Vagina (tissue), 2 donors: ENCODE data around the gene CCDC87. TPM values are rescaled to one million over a fixed set of nuclear protein-coding genes. Genes with fewer than 3 reads are reported as not detected.
"Not testable (repeated sequence)": the region's sequence is repeated elsewhere in the genome, so short reads cannot be mapped to it uniquely, and the experiment has no call there.

Experiments
- DNase-seq, 2 donors: peaks; one replicate each; pipeline ENCODE4 v3.0.0-alpha.2; 2017; ENCODE audit errors: extremely low spot score in 2 of 2
- H3K27ac ChIP-seq: fragments of 200-600 bp; sonication (generic); one replicate; pipeline ENCODE4 v1.5.1; 2019
- H3K27me3 ChIP-seq: fragments of 200-600 bp; sonication (generic); one replicate; pipeline ENCODE4 v1.5.1; 2019
- H3K36me3 ChIP-seq, 2 donors: fragments of 200-600 bp; sonication (generic); one replicate each; pipeline ENCODE4 v1.5.1; 2017 to 2019
- H3K4me1 ChIP-seq: fragments of 200-600 bp; sonication (generic); one replicate; pipeline ENCODE4 v1.5.1; 2019
- H3K4me3 ChIP-seq, 2 donors: fragments of 200-600 bp; sonication (generic); 1 replicate in 1 of 2; 2 replicates in 1 of 2; pipeline ENCODE4 v1.5.1; 2016 to 2019
- H3K9me3 ChIP-seq: fragments of 200-600 bp; sonication (generic); one replicate; pipeline ENCODE4 v1.5.1; 2019
- POLR2A ChIP-seq, 2 donors: fragments of 450-650 bp; IDR thresholded peaks; one replicate each; pipeline ENCODE4 v1.6.1; 2017; ENCODE audit warnings: antibody characterized with exemption in 2 of 2, mild to moderate bottlenecking in 2 of 2, moderate library complexity in 2 of 2
- POLR2AphosphoS5 ChIP-seq, 2 donors: sonication (generic); formaldehyde crosslinking; IDR thresholded peaks; one replicate each; pipeline ENCODE4 v1.9.0; 2017; ENCODE audit warnings: antibody characterized with exemption in 2 of 2, mild to moderate bottlenecking in 2 of 2, low read depth in 1 of 2; ENCODE audit not compliant: insufficient read depth in 1 of 2
- intact Hi-C: fragments of 100-400 bp; cut with DNase I; formaldehyde crosslinking; loops from one replicate; pipeline ENCODE4 v1.15.1; 2023
- total RNA-seq: library from RNA; depleted of rRNA; stranded (reverse); fragments of >200 nt; gene quantifications from one replicate; pipeline ENCODE4 v1.2.3, GENCODE V29; 2016
- TF ChIP-seq, protein P1 (sequence below), 3 experiments: fragments of 450-650 bp in 2 of 3; fragments of 200-600 bp in 1 of 3; sonication (generic) in 1 of 3; IDR thresholded peaks; one replicate each; pipeline ENCODE4 v1.5.1; 2017 to 2019; ENCODE audit warnings: antibody characterized with exemption in 3 of 3, mild to moderate bottlenecking in 2 of 3, moderate library complexity in 2 of 3

The CCDC87 gene, protein sequence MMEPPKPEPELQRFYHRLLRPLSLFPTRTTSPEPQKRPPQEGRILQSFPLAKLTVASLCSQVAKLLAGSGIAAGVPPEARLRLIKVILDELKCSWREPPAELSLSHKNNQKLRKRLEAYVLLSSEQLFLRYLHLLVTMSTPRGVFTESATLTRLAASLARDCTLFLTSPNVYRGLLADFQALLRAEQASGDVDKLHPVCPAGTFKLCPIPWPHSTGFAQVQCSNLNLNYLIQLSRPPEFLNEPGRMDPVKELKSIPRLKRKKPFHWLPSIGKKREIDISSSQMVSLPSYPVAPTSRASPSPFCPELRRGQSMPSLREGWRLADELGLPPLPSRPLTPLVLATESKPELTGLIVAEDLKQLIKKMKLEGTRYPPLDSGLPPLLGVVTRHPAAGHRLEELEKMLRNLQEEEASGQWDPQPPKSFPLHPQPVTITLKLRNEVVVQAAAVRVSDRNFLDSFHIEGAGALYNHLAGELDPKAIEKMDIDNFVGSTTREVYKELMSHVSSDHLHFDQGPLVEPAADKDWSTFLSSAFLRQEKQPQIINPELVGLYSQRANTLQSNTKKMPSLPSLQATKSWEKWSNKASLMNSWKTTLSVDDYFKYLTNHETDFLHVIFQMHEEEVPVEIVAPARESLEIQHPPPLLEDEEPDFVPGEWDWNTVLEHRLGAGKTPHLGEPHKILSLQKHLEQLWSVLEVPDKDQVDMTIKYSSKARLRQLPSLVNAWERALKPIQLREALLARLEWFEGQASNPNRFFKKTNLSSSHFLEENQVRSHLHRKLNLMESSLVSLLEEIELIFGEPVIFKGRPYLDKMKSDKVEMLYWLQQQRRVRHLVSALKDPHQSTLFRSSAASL
- total RNA-seq = 0.74 TPM

DNA sequence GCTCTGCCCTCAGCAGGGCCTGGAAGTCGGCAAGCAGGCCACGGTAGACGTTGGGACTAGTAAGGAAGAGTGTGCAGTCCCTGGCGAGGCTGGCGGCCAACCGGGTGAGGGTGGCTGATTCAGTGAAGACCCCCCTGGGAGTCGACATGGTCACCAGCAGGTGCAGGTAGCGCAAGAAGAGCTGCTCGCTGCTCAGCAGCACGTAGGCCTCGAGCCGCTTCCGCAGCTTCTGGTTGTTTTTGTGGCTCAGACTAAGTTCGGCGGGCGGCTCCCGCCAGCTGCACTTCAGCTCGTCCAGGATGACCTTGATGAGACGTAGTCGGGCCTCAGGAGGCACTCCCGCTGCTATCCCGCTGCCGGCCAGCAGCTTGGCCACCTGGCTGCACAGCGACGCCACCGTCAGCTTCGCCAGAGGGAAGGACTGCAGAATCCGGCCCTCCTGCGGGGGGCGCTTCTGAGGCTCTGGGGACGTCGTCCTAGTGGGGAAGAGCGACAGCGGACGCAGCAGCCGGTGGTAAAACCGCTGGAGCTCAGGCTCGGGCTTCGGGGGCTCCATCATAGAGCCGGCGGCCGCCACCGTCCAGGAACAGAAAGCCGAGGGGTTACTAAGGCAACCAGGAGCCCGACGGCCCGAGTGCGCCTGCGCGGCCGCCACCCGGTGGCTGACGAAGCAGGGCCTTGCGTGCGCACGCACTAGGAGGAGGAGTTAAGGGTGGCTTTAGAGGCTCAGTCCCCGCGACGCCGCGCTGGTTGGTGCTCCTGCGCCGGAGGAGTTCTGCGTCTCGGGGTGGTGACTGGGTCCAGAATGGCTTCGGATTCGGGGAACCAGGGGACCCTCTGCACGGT is at the start of gene CCDC87, which contains the start of gene CCS:
TSS of gene CCDC87 (minus strand) at position 607 of the 846 bp plus-strand sequence. CDS start at position 559, 48 bp downstream.
TSS of gene CCS (plus strand) at position 729 of the 846 bp plus-strand sequence. CDS start at position 806, 77 bp downstream.
- TF ChIP-seq POLR2AphosphoS5 (IDR thresholded peaks at IDR 0.05; ENCODE audit: insufficient read depth in 1 of 2, low read depth in 1 of 2) (peak; percentile 98 to 99), POLR2A (IDR thresholded peaks at IDR 0.05) (peak in 1 of 2 donors; percentile 93)
- TF ChIP-seq, protein P1, sequence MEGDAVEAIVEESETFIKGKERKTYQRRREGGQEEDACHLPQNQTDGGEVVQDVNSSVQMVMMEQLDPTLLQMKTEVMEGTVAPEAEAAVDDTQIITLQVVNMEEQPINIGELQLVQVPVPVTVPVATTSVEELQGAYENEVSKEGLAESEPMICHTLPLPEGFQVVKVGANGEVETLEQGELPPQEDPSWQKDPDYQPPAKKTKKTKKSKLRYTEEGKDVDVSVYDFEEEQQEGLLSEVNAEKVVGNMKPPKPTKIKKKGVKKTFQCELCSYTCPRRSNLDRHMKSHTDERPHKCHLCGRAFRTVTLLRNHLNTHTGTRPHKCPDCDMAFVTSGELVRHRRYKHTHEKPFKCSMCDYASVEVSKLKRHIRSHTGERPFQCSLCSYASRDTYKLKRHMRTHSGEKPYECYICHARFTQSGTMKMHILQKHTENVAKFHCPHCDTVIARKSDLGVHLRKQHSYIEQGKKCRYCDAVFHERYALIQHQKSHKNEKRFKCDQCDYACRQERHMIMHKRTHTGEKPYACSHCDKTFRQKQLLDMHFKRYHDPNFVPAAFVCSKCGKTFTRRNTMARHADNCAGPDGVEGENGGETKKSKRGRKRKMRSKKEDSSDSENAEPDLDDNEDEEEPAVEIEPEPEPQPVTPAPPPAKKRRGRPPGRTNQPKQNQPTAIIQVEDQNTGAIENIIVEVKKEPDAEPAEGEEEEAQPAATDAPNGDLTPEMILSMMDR (IDR thresholded peaks at IDR 0.05) = peak; percentile 30 to 62 (median 58)
- intact Hi-C loops = no loop called here
- Histone ChIP-seq H3K27me3 (no peaks in the 10 kb centered on the region), H3K36me3 (no peaks in the 10 kb centered on the region), H3K9me3 (no peaks in the 10 kb centered on the region), H3K27ac (peak within 1 kb of the TSS; percentile 68), H3K4me3 (peak within 1 kb of the TSS; percentile 52 to 86), H3K4me1 (peaks cover 32% of the 10 kb centered on the region)
- DNase-seq = peak in 1 of 2 donors; percentile 92

DNA sequence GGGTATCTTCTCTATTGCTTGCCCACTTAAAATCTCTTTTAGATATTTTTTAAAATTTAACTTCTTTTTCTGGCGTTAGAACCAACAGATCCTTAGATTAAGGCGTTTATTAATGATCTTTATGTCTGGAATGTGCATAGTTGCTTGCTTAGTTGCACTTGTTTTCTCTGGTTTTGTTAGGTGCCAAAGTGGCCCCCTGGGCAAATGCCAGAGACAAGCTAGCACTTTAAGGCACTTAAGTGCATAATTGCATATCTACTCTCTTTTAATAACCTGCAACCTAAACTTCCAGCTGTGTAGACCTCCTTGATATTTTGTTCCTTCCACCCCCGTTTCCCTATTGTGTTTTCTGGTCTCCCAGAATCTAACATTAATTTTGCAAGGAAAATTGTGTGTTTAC is 49.0 kb upstream of the CCDC87 start:
- Histone ChIP-seq H3K27me3 (no peaks in the 10 kb centered on the region), H3K36me3 (peaks cover 0 to 62% of the 10 kb centered on the region in 2 donors), H3K27ac (peak overlapping the region; percentile 17), H3K4me1 (peaks cover 89% of the 10 kb centered on the region), H3K9me3 (no peaks in the 10 kb centered on the region), H3K4me3 (peak overlapping the region; percentile 14 to 77)
- TF ChIP-seq POLR2AphosphoS5 (IDR thresholded peaks at IDR 0.05; ENCODE audit: insufficient read depth in 1 of 2, low read depth in 1 of 2) (no peak), POLR2A (IDR thresholded peaks at IDR 0.05) (no peak)
- TF ChIP-seq, protein P1 (IDR thresholded peaks at IDR 0.05) = no peak
- DNase-seq = no peak
- intact Hi-C loops = no loop called here

DNA sequence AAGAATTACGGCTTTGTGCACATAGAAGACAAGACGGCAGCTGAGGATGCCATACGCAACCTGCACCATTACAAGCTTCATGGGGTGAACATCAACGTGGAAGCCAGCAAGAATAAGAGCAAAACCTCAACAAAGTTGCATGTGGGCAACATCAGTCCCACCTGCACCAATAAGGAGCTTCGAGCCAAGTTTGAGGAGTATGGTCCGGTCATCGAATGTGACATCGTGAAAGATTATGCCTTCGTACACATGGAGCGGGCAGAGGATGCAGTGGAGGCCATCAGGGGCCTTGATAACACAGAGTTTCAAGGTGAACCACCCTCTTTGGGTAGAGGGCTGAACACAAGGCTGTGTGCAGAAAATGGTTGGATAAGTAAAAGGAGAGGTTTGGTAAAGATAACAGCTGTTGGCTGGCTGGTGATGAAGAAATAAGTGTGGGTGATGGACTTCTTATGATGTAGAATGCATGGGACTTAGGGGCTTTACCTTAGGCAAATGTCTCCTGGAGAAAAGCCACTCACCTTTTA is 47.0 kb upstream of the CCDC87 start:
- H3K27me3 ChIP-seq, intact Hi-C loops, DNase-seq, H3K9me3 ChIP-seq, H3K27ac ChIP-seq: not testable (repeated sequence)
- H3K36me3 ChIP-seq = peaks cover 0 to 42% of the 10 kb centered on the region in 2 donors
- H3K4me3 ChIP-seq = peak overlapping the region; percentile 77 to 97
- peaks cover 80% of the 10 kb centered on the region for H3K4me1 ChIP-seq

DNA sequence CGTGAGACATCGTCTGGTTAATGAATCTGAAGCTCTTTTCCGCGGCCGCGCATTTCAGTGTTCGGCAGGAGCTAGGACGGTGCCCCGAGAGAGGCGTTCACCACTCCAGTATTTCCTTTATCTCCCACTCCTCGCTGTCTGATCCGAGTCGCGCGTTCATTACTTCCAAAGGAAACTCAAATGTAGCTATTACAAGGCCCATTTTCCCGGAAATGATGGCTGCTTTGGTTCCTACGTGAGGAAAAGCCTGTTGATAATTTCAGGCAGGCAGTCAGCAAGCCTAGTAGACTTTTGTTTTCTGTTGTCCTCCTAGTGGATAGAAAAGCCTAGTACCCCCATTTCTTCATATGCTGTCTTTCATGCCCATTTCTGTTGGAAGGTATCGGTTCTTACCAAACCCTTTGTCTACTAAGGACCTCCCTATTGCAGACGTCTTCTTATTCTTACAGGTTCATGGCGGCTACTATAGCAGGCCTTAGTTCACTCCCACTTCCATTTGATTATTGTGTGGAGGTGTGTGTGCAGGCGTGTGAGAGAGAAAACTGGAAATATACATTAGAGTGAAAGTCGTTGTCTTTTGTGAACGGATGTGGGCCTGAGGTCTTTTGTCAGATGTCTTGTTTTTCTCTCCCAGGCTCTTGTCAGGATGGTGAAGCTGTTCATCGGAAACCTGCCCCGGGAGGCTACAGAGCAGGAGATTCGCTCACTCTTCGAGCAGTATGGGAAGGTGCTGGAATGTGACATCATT is 46.4 kb upstream of the CCDC87 start:
- DNase-seq = no peak
- H3K27me3 ChIP-seq = no peaks in the 10 kb centered on the region
- peak overlapping the region; percentile 77 to 97 for H3K4me3 ChIP-seq
- peak overlapping the region; percentile 82 for H3K27ac ChIP-seq
- no peaks in the 10 kb centered on the region for H3K9me3 ChIP-seq
- H3K4me1 ChIP-seq = peaks cover 74% of the 10 kb centered on the region
- no peak for TF ChIP-seq POLR2AphosphoS5 (IDR thresholded peaks at IDR 0.05; ENCODE audit: insufficient read depth in 1 of 2, low read depth in 1 of 2)
- intact Hi-C loops = no loop called here
- peaks cover 0 to 38% of the 10 kb centered on the region in 2 donors for H3K36me3 ChIP-seq
